Measurements from ENCODE around the gene RNU1-2.
"Not testable (repeated sequence)": the region's sequence is repeated elsewhere in the genome, so short reads cannot be mapped to it uniquely, and the experiment has no call there.

The RNU1-2 gene

DNA sequence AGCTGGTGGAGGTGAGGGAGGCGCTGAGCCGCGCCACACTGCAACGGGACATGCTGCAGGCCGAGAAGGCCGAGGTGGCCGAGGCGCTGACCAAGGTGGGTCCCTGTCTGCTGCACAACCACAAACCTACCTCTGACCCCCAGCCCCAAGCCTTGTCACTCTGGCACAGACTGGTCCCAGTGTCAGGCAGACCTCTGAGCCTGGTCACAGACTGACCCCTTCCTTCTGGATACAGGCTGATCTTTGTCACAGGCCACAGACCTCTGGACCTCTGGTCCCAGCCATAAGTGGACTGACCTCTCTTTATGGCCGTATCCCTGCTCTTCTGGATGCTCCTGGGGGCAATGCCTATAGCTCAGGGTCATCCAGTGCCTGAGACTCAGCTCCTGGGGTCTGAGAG is 49.7 kb downstream of the RNU1-2 start:
- not testable (repeated sequence) for H3K36me3 Mint-ChIP-seq (ENCODE audit: low read depth); H3K27ac Mint-ChIP-seq; H3K27me3 Mint-ChIP-seq (ENCODE audit: low read depth)

More for the DNA sequence above, 49.7 kb downstream of the RNU1-2 start:
- not testable (repeated sequence) for H3K4me3 Mint-ChIP-seq; H3K9me3 Mint-ChIP-seq; H3K4me1 Mint-ChIP-seq (ENCODE audit: low read depth)
